PC-3 (cell line): ENCODE results near the gene CHTF18.
"Not testable (repeated sequence)": the region's sequence is repeated elsewhere in the genome, so short reads cannot be mapped to it uniquely, and the experiment has no call there.

Experiments
- CTCF ChIP-seq: fragments of 300-600 bp; sonication (generic); conservative IDR thresholded peaks from 2 replicates; pipeline ENCODE4 v1.5.1; 2017; ENCODE audit warnings: antibody characterized with exemption, low read depth, mild to moderate bottlenecking, low read length
- EZH2phosphoT487 ChIP-seq: fragments of 300-600 bp; sonication (generic); IDR thresholded peaks from 2 replicates; pipeline ENCODE4 v1.6.1; 2018; ENCODE audit warnings: mild to moderate bottlenecking, antibody characterized with exemption, low read length, borderline replicate concordance

- not testable (repeated sequence) for TF ChIP-seq CTCF, EZH2phosphoT487
Observed at GRCh38 chr16:820044-820408, 31.6 kb downstream of the CHTF18 start.
